Endodermal cell (in vitro differentiated cells): ENCODE measurements around the gene MARCHF3. TPM values are rescaled to one million over a fixed set of nuclear protein-coding genes. Genes with fewer than 3 reads are reported as not detected.

Source experiments
- DNase-seq: peaks from one replicate; pipeline ENCODE4 v3.0.0-alpha.2; 2017
- H3K27ac ChIP-seq: 2 replicates; pipeline ENCODE4 v1.5.1; 2013; ENCODE audit warnings: mild to moderate bottlenecking, low read depth, low read length, moderate library complexity
- H3K27me3 ChIP-seq: 2 replicates; pipeline ENCODE4 v1.6.1; 2013; ENCODE audit warnings: mild to moderate bottlenecking, low read length, moderate library complexity; ENCODE audit not compliant: insufficient read depth, control insufficient read depth, poor library complexity, severe bottlenecking
- H3K36me3 ChIP-seq: 2 replicates; pipeline ENCODE4 v1.7.0; 2013; ENCODE audit warnings: mild to moderate bottlenecking, low read length, moderate library complexity; ENCODE audit not compliant: control insufficient read depth, insufficient read depth
- H3K4me1 ChIP-seq: one replicate; pipeline ENCODE4 v1.7.0; 2013; ENCODE audit warnings: low read length; ENCODE audit not compliant: control insufficient read depth, insufficient read depth
- H3K4me3 ChIP-seq: 2 replicates; pipeline ENCODE4 v1.5.1; 2013; ENCODE audit warnings: mild to moderate bottlenecking, low read length, moderate library complexity
- H3K9ac ChIP-seq: 2 replicates; pipeline ENCODE4 v1.6.1; 2013; ENCODE audit warnings: mild to moderate bottlenecking, low read length, moderate library complexity; ENCODE audit not compliant: poor library complexity, severe bottlenecking; ENCODE audit errors: extremely low read depth
- H3K9me3 ChIP-seq: 2 replicates; pipeline ENCODE4 v1.6.1; 2013; ENCODE audit warnings: mild to moderate bottlenecking, low read length, moderate library complexity; ENCODE audit not compliant: control insufficient read depth
- H3K27ac Mint-ChIP-seq: 2 replicates; pipeline ENCODE4 v1.8.0; 2020; ENCODE audit warnings: mixed read lengths
- H3K27me3 Mint-ChIP-seq: 2 replicates; pipeline ENCODE4 v1.8.0; 2021; ENCODE audit warnings: mild to moderate bottlenecking, mixed read lengths; ENCODE audit not compliant: insufficient read depth
- H3K36me3 Mint-ChIP-seq: 2 replicates; pipeline ENCODE4 v1.8.0; 2020; ENCODE audit warnings: low read depth, mixed read lengths
- H3K4me1 Mint-ChIP-seq: 2 replicates; pipeline ENCODE4 v1.8.0; 2020; ENCODE audit warnings: mixed read lengths
- H3K4me3 Mint-ChIP-seq: 2 replicates; pipeline ENCODE4 v1.8.0; 2020; ENCODE audit warnings: mild to moderate bottlenecking, moderate library complexity, mixed read lengths
- H3K9me3 Mint-ChIP-seq: 2 replicates; pipeline ENCODE4 v1.8.0; 2020; ENCODE audit warnings: mild to moderate bottlenecking, mixed read lengths
- WGBS, 2 experiments: methylation state at CpG; one replicate each; pipeline versions ENCODE4 v1.1.5 to v1.1.7; 2013; ENCODE audit warnings: missing lambda C conversion rate in 2 of 2, mixed read lengths in 1 of 2; ENCODE audit not compliant: insufficient coverage in 1 of 2, insufficient read length in 1 of 2; 5-methylcytosine and 5-hydroxymethylcytosine counted together
- total RNA-seq, 2 donors: library from RNA; stranded (reverse); fragmentation: NEBNext Ultra II Directional in 1 of 2; extraction: Animal tissue kit (Norgen Biotek cat#: 25700) in 1 of 2; gene quantifications; 2 replicates in 1 of 2; 3 replicates in 1 of 2; pipeline ENCODE4 v1.2.1, GENCODE V29; 2021
- TF ChIP-seq, protein P1 (sequence below): fragments of 200-600 bp; sonication (generic); conservative IDR thresholded peaks from 2 replicates; pipeline ENCODE4 v1.5.0; 2021; ENCODE audit warnings: antibody characterized with exemption, mild to moderate bottlenecking

Gene MARCHF3
- total RNA-seq, 2 donors from 2014 or later = 4.4 to 11.3 TPM

DNA sequence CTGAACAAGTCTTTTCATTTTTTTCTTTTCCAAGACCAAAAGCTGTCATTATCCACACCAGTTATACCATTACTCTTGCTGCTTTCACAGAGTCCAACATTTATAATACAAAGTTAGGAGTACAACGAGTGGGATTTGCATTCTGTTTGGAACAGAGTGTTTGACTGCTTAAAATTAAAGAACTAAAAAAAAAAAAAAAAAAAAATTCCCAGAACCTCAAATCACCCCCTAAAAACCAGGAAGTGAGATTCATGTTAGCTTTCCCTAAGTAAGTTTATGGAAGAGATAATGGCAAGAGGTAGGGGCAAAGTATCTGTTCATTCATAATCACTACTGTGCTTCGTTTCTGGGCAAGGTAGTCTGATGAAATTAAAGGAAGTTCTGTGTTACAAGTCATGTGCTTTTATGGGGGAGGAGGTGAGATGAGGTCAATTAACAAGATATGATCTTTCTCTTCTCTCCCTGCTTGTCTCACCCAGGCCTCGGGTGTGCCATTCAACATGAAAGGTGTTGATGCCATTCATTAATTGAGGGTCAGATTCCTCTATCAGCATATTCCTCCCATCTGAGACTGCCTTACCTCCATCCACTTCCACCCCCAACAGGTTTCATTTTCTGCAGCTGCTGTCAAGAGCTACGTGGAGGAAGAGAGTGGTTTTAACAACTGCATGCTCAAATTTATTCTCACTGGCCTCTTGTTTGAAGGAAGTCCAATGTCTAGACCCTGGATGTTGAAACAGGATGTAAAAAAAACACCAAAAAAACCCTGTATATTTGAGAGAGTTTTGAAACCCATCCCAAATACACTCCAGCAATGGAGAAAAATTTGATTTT is 58.1 kb downstream of the MARCHF3 start:
- no peaks in the 10 kb centered on the region for H3K9me3 ChIP-seq
- no peak for DNase-seq
- no peak overlapping the region for H3K4me3 ChIP-seq
- no peaks in the 10 kb centered on the region for H3K4me1 ChIP-seq
- H3K27ac ChIP-seq = no peak overlapping the region
- H3K36me3 Mint-ChIP-seq = no peaks in the 10 kb centered on the region
- WGBS, 2 experiments = 86% methylated on average over 3 of the region's 4 CpGs; no CpG with 5 or more reads in 1 of the 2 experiments
- no peaks in the 10 kb centered on the region for H3K9me3 Mint-ChIP-seq
- H3K27me3 Mint-ChIP-seq = no peaks in the 10 kb centered on the region
- TF ChIP-seq, protein P1, sequence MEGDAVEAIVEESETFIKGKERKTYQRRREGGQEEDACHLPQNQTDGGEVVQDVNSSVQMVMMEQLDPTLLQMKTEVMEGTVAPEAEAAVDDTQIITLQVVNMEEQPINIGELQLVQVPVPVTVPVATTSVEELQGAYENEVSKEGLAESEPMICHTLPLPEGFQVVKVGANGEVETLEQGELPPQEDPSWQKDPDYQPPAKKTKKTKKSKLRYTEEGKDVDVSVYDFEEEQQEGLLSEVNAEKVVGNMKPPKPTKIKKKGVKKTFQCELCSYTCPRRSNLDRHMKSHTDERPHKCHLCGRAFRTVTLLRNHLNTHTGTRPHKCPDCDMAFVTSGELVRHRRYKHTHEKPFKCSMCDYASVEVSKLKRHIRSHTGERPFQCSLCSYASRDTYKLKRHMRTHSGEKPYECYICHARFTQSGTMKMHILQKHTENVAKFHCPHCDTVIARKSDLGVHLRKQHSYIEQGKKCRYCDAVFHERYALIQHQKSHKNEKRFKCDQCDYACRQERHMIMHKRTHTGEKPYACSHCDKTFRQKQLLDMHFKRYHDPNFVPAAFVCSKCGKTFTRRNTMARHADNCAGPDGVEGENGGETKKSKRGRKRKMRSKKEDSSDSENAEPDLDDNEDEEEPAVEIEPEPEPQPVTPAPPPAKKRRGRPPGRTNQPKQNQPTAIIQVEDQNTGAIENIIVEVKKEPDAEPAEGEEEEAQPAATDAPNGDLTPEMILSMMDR = no peak
- H3K27me3 ChIP-seq = no peaks in the 10 kb centered on the region
- H3K4me3 Mint-ChIP-seq = no peak overlapping the region
- no peak overlapping the region for H3K27ac Mint-ChIP-seq
- no peak overlapping the region for H3K9ac ChIP-seq
- peaks cover 27% of the 10 kb centered on the region for H3K4me1 Mint-ChIP-seq
- H3K36me3 ChIP-seq = peaks cover 23% of the 10 kb centered on the region

DNA sequence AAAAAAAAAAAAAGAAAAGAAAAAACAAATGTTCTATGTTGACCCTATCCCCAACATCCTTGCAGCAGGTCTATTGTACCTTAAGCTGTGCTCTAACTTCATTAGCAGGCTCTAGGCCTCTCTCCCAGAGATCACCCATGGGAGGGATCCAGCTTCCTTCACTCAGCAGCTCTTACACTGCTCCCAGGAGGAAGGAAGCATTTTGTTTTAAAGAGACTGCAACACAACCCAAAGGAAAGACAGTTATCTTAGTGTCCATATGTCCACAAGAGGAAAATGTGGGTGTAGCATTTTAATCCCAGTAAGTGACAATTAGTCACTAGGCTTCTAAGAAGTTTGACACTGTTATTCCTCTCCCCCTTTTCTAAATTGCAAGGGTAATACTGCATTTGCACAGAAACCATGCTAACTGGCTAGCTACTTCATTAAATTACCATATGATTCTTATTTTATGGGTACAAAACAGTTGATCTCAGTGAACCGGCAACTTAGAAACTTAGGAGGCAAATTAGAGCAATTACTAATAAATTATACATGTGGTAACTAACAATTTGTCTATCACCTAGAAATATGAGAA is 58.8 kb downstream of the MARCHF3 start:
- no peaks in the 10 kb centered on the region for H3K27me3 Mint-ChIP-seq
- H3K27me3 ChIP-seq = no peaks in the 10 kb centered on the region
- peaks cover 27% of the 10 kb centered on the region for H3K4me1 Mint-ChIP-seq
- WGBS, 2 experiments = 83% methylated on average over 1 of the region's 1 CpG; no CpG with 5 or more reads in 1 of the 2 experiments
- no peaks in the 10 kb centered on the region for H3K36me3 Mint-ChIP-seq
- H3K9me3 Mint-ChIP-seq = no peaks in the 10 kb centered on the region
- no peak for DNase-seq
- H3K4me3 ChIP-seq = no peak overlapping the region
- TF ChIP-seq, protein P1 = no peak
- no peak overlapping the region for H3K27ac ChIP-seq
- H3K4me1 ChIP-seq = no peaks in the 10 kb centered on the region
- no peak overlapping the region for H3K9ac ChIP-seq
- H3K27ac Mint-ChIP-seq = no peak overlapping the region
- H3K9me3 ChIP-seq = no peaks in the 10 kb centered on the region
- no peak overlapping the region for H3K4me3 Mint-ChIP-seq
- peaks cover 23% of the 10 kb centered on the region for H3K36me3 ChIP-seq

DNA sequence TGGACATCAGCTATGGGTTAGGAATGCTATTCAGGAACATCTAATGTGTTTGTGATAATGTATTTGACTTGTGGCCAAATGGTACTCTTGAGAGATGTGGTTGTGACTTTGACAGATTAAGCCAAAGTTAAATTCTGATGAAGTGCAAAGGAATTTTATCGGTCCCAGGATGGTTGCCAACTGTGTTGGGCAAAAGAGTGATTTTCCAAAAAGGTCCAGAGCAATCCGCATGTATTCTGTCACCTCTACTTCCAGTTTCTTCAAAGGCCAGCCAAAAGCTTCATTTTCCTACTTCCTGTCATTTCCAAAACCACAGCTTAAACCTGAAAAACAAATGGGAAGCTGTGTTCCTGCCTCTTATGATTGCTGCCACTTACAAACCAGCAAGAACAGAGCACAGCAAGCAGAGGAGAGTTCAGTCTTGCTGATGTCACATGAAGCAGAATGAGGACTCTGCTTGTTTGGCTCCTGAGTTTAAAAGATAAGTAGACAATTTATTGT is 59.8 kb downstream of the MARCHF3 start:
- H3K27ac ChIP-seq = no peak overlapping the region
- no peaks in the 10 kb centered on the region for H3K9me3 ChIP-seq
- peaks cover 22% of the 10 kb centered on the region for H3K4me1 Mint-ChIP-seq
- no peak overlapping the region for H3K9ac ChIP-seq
- WGBS, 2 experiments = 97 to 100% methylated on average over 1 to 2 of the region's 2 CpGs
- no peak overlapping the region for H3K4me3 Mint-ChIP-seq
- no peak overlapping the region for H3K27ac Mint-ChIP-seq
- H3K36me3 ChIP-seq = peaks cover 23% of the 10 kb centered on the region
- no peaks in the 10 kb centered on the region for H3K36me3 Mint-ChIP-seq
- H3K4me3 ChIP-seq = no peak overlapping the region
- no peak for DNase-seq
- H3K27me3 ChIP-seq = no peaks in the 10 kb centered on the region
- no peaks in the 10 kb centered on the region for H3K27me3 Mint-ChIP-seq
- H3K9me3 Mint-ChIP-seq = no peaks in the 10 kb centered on the region
- TF ChIP-seq, protein P1 = no peak
- no peaks in the 10 kb centered on the region for H3K4me1 ChIP-seq
